Left ventricle myocardium inferior (tissue), 1 donor: ENCODE measurements around the gene GNAS. TPM values are rescaled to one million over a fixed set of nuclear protein-coding genes. Genes with fewer than 3 reads are reported as not detected.

ENCODE experiments used
- DNase-seq: peaks from one replicate; pipeline ENCODE4 v3.0.0-alpha.2; 2020
- H3K27ac ChIP-seq: fragments of 200-600 bp; replicated peaks from 2 replicates; pipeline ENCODE4 v1.8.0; 2021
- H3K27me3 ChIP-seq: fragments of 200-600 bp; 2 replicates; pipeline ENCODE4 v1.8.0; 2021; ENCODE audit warnings: low read depth
- H3K36me3 ChIP-seq: fragments of 200-600 bp; 2 replicates; pipeline ENCODE4 v1.8.0; 2021
- H3K4me1 ChIP-seq: fragments of 200-600 bp; 2 replicates; pipeline ENCODE4 v1.8.0; 2021
- H3K4me3 ChIP-seq: fragments of 200-600 bp; 2 replicates; pipeline ENCODE4 v1.8.0; 2021; ENCODE audit warnings: mild to moderate bottlenecking, moderate library complexity
- H3K9me3 ChIP-seq: fragments of 200-600 bp; replicated peaks from 2 replicates; pipeline ENCODE4 v1.8.0; 2021
- CTCF ChIP-seq: fragments of 200-600 bp; IDR thresholded peaks from 2 replicates; pipeline ENCODE4 v1.8.0; 2021; ENCODE audit warnings: antibody characterized with exemption, mild to moderate bottlenecking, borderline replicate concordance
- intact Hi-C: fragments of 100-400 bp; cut with micrococcal nuclease; formaldehyde crosslinking; loops from one replicate; pipeline ENCODE4 v1.11.0; 2022
- total RNA-seq: library from RNA; stranded (reverse); fragmentation: NEBNext Ultra II Directional; extraction: Animal tissue kit (Norgen Biotek cat#: 25700); gene quantifications from one replicate; pipeline ENCODE4 v1.2.1, GENCODE V29; 2021
- donor health status: DM: no; HTN: yes; CAD: no; lungs with severe emphysema.

GNAS gene
- total RNA-seq, 1 donor from 2014 or later: 1,444 TPM

DNA sequence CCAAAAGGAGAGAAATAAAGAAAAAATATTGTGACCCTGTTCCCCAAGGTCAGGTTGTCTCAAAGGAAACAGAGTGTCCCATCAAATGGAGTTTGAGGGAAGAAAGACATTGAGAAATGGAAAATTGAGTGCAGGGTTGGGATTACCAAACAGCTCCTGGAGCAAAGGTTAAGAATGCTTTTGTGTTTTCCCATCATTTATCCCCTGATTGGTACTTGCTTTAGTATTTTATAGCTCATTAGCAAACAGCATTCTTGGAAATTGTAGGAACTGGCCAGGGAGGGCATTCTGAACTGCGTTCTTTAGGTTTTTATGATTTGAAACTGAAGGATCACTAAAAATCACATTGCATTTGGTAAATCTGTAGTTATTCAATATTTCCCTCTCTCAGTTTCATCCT lies 69.5 kb downstream of the GNAS start:
- no peak for TF ChIP-seq CTCF
- no peak for DNase-seq
- H3K27ac ChIP-seq: no peak overlapping the region
- no peaks in the 10 kb centered on the region for H3K36me3 ChIP-seq
- H3K4me3 ChIP-seq: no peak overlapping the region
- H3K4me1 ChIP-seq: peaks cover 5% of the 10 kb centered on the region
- H3K9me3 ChIP-seq: no peaks in the 10 kb centered on the region
- H3K27me3 ChIP-seq: no peaks in the 10 kb centered on the region
- intact Hi-C loops: loop anchor here (10.0 kb wide), 1 partner anchor 53 kb away; no protein-coding TSS in a partner anchor

GRCh38 chr20:58923117-58923712 lies 70.7 kb downstream of the GNAS start:
- H3K36me3 ChIP-seq: no peaks in the 10 kb centered on the region
- H3K27ac ChIP-seq: no peak overlapping the region
- TF ChIP-seq CTCF: no peak
- intact Hi-C loops: loop anchor here (10.0 kb wide), 1 partner anchor 52 kb away; no protein-coding TSS in a partner anchor
- H3K9me3 ChIP-seq: no peaks in the 10 kb centered on the region
- H3K4me1 ChIP-seq: peaks cover 5% of the 10 kb centered on the region
- no peaks in the 10 kb centered on the region for H3K27me3 ChIP-seq
- H3K4me3 ChIP-seq: peak overlapping the region; percentile 22
- no peak for DNase-seq

DNA sequence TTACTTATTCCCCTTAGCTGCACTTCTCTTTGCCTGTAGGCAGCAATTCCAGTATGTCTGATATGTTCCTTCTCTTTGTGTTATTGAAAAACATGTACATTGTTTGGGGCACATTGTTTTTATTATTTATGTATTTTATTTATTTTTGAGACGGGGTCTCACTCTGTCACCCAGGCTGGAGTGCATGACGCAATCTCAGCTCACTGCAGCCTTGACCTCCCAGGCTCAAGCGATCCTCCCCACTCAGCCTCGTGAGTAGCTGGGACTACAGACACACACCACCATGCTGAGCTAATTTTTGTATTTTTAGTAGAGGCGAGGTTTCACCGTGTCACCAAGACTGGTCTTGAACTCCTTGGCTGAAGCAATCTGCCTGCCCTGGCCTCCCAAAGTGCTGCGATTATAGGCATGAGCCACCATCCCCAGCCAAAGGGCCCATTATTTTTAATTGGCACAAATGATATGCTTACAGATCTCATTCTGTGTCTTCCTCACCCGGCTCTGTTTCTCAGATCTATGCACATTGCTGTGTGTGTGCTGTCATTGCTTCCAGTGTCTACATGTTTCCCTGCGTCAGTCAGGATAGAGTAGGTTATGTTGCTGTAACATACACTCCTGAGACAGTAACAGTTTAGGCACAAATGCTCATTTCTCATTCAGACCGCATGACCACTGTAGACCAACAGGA lies 74.4 kb downstream of the GNAS start:
- Histone ChIP-seq H3K9me3 (no peaks in the 10 kb centered on the region), H3K27ac (no peak overlapping the region), H3K27me3 (no peaks in the 10 kb centered on the region), H3K4me3 (no peak overlapping the region), H3K4me1 (peaks cover 5% of the 10 kb centered on the region), H3K36me3 (no peaks in the 10 kb centered on the region)
- intact Hi-C loops: loop anchor here (10.0 kb wide), 1 partner anchor 48 kb away; no protein-coding TSS in a partner anchor
- DNase-seq: no peak
- TF ChIP-seq CTCF: no peak

DNA sequence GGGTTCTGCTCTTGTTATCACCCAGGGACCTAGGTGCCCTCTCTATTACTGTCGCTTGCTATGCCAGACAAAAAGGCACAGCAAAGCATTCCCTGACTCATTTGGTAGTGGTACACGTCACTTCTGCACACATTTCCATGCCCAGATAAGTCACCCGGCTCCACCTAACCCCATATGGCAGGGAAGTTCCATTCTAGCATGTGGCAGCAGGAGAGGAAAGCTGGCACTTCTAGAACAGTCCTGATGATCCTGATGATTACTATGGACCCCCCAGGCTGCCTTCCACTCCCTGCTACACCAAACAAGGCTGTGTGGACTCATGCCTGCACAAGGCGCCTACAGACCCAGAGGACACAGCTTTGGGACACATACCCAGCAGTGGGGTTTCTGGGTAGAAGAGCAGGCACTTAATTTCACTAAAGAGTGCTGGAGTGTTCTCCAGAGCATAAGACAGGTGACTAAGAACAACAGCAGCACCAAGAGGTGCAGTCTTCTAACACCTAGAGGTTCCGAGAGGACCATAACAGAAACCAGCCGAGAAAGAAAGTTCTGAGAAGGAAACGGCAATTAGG lies 75.1 kb downstream of the GNAS start:
- H3K36me3 ChIP-seq: no peaks in the 10 kb centered on the region
- DNase-seq: no peak
- no peak overlapping the region for H3K27ac ChIP-seq
- no peak for TF ChIP-seq CTCF
- H3K27me3 ChIP-seq: no peaks in the 10 kb centered on the region
- no peak overlapping the region for H3K4me3 ChIP-seq
- H3K9me3 ChIP-seq: no peaks in the 10 kb centered on the region
- intact Hi-C loops: loop anchor here (10.0 kb wide), 1 partner anchor 47 kb away; no protein-coding TSS in a partner anchor
- peaks cover 4% of the 10 kb centered on the region for H3K4me1 ChIP-seq

DNA sequence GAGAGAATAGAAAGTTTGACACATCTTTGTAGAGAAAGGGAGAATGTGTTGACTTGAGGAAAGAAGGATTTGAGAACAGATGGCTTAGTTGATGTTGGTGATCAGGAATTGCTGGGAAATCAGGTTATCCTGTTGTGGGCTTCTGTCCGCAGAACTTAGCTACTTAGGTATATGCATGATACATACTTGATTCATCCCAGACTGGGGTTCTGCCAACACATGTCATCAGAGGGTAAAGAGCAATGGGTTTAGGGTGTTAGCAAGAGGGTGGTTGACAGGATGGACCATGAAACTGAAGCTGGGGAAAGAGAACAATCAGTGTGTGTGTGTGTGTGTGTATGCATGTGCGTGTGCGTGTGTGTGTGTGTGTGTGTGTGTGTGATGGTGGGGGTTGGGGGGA lies 78.0 kb downstream of the GNAS start:
- no peak for TF ChIP-seq CTCF
- DNase-seq: no peak
- intact Hi-C loops: no loop called here

More for the DNA sequence above, 78.0 kb downstream of the GNAS start:
- no peak overlapping the region for H3K4me3 ChIP-seq
- no peaks in the 10 kb centered on the region for H3K4me1 ChIP-seq
- no peaks in the 10 kb centered on the region for H3K36me3 ChIP-seq
- no peak overlapping the region for H3K27ac ChIP-seq
- H3K27me3 ChIP-seq: no peaks in the 10 kb centered on the region
- no peaks in the 10 kb centered on the region for H3K9me3 ChIP-seq
